Activated CD4-positive, CD25-positive, alpha-beta regulatory T cell treated with anti-CD3 and anti-CD28 coated beads, Interleukin-2, amount 50 U/mL, for 16 hours (primary cell): ENCODE results near the gene VSTM2L.

ENCODE experiments used
- DNase-seq: peaks from one replicate; pipeline ENCODE4 v3.0.0-alpha.2; 2020; ENCODE audit warnings: low read depth, low spot score

VSTM2L gene

GRCh38 chr20:37917461-37917860 is 14.5 kb downstream of the VSTM2L start:
- DNase-seq = no peak

DNA sequence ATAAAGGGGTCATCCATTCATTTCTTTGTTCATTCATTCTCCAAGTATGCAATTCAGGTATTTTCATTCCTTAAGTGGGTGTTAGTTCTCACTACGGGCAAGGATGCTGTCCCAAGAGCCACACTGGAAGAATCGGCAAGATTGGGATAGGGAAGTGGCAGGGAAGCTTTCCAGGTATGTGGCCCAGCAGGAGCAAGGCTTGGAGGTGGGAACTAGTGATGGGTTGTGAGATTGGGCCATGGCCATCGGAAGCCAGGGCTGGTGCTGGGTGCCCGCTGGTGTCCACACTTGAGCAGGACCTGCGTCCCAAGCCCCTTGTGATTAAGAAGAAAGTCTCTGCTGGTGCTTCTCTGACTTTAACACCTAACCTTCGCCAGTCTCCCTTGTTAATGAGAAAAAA is 15.1 kb downstream of the VSTM2L start:
- DNase-seq = no peak

DNA sequence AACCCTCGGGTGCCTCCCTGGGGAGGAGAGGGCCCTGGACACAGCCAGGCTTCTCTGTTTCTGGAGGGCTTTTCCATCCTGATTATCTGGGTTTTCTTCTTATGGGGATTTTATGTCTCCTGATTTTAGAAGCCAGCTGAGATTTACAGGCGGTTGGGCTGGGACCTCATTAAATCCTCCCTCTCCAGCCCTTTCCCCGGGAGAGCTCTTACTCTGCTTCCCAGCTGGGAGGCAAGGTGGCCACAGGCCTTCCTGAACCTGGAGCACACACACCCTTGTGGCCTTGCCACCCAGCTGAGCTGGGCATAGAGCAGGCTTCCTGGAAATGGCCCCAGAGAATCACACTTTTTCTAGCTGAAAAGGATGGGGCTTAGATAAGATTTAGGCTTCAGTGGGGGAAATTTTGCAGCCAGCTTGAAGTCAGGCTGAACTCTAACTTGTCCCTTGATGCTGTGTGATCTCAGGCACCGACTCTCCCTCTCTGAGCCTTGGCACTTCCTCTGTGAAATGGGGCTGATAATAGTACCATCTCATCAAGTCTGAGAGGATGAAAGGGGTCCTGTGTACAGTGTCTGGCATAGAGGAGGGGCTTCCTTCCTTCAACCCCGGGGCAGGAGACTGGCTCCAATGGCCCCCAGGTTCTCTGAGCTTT is 16.6 kb downstream of the VSTM2L start:
- DNase-seq = no peak

GRCh38 chr20:37920270-37920669 is 17.3 kb downstream of the VSTM2L start:
- no peak for DNase-seq

- DNase-seq = no peak
Measured at GRCh38 chr20:37920679-37921322, 17.9 kb downstream of the VSTM2L start.

GRCh38 chr20:37921341-37921929 is 18.5 kb downstream of the VSTM2L start:
- no peak for DNase-seq

DNA sequence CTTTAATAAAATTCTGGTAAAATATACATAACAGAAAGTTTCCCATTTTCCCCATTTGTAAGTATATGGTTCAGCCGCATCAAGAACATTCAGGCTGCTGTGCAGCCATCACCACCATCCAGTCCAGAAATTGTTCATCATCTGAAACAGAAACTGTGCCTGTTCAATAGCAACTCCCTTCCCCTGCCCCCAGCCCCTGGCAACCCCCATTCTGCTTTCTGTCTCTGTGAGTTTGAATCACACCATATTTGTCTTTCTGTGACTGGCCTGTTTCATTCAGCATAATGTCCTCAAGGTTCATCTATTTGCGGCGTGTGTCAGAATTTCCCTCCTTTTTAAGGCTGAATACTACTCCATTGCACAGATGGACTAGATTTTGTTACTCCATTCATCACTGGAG is 19.1 kb downstream of the VSTM2L start:
- DNase-seq = no peak

GRCh38 chr20:37925265-37926165 is 22.6 kb downstream of the VSTM2L start:
- no peak for DNase-seq

- DNase-seq = no peak
Measured at GRCh38 chr20:37926612-37927011, 23.7 kb downstream of the VSTM2L start.

DNA sequence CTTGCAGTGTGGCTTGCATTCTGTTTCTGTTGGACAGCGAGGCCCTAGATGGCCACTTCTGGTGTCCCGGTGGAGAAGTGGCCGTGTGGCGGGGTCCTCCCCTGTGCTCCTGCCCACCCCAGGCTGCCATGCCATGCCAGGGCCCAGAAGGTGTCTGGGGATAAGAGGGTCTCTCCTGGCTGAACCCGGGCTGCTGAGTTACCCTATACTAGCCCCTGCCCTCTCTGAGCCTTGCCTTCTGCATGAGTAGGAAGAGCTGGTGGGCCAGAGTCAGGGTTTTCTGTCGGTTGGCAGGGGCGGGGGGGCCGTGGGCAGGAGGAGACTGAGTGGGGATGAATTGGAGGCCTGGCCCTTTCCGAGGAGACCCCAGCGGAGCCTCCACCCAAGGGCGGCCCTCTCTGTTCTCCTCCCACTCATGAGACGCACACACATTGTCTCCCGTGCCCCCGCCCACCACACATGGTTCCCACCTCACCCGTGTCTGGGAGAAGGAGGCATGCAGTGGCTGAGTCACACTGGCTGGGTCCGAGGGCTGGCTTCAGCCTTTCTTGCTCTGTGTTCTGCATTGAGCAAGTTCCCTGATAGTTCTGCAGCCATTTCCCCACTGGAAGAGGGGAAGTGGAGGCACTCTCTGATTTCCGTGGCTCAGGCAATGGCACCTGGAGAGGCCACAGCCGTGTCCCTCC is 24.6 kb downstream of the VSTM2L start:
- DNase-seq = no peak

- no peak for DNase-seq
Measured at GRCh38 chr20:37928996-37929682, 26.2 kb downstream of the VSTM2L start.

- no peak for DNase-seq
Measured at GRCh38 chr20:37929683-37930014, 26.7 kb downstream of the VSTM2L start.

GRCh38 chr20:37931153-37931922 is 28.4 kb downstream of the VSTM2L start:
- no peak for DNase-seq

GRCh38 chr20:37932074-37932473 is 29.1 kb downstream of the VSTM2L start:
- no peak for DNase-seq

- DNase-seq = no peak
Measured at GRCh38 chr20:37932919-37933318, 30.0 kb downstream of the VSTM2L start.

DNA sequence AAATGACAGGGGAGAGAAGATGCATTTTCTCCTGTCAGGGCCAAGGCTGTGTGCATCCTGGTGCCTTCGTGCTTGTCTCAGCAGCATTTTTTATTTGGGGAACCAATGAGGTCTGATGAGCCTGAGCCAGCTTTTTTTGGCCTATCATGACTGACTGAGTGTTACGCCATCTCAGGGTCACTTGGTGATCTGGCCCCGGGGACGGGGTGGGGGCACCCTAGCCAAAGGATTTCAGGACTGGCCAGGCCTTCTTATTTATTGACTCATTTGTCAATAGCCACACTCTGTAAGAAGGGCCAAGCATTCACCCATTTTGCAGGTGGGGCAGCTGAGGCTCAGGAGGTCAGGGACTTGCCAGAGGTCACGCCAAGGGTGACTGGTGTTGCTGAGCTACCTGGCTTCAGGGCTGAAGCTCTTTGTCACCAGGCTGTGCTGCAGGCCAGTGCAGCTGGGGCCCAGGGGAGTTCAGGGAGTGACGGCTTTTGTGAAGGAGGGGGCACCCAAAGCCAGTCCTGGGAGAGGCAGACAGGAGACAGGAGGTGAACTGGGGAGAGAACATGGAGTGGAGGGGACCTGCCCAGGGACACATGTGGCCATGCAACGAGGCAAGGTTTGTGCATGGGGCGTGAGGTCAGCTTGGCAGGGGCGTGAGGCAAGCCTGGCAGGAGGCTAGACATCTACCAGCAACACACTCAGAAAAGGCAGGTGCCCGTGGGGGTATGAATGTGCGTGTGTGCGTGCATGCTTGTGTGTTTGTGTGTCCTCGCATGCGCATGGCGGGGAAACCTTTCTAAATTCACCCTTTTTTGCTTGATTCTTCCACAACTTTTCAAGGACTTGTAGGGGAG is 31.1 kb downstream of the VSTM2L start:
- DNase-seq = no peak

GRCh38 chr20:37934634-37935375 is 31.9 kb downstream of the VSTM2L start:
- DNase-seq = no peak

GRCh38 chr20:37935435-37935834 is 32.5 kb downstream of the VSTM2L start:
- no peak for DNase-seq

DNA sequence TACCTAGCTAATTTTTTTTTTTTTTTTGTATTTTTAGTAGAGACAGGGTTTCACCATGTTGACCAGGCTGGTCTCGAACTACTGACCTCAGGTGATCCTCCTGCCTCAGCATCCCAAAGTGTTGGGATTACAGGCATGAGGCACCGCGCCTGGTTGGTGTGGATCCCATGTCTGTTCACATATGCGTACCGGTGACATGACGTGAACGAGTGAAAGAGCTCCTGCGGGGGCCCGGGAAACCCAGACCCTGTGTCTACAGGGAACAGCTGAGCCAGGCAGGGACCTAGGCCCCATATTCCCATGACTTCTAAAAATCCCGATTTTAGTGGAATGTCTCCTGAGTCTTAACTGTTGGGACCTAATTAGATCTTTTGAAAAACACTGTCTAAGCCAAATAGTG is 33.1 kb downstream of the VSTM2L start:
- DNase-seq = no peak
